NCI-H187 (cell line): ENCODE results near the gene SAP25.
"Not testable (repeated sequence)": the region's sequence is repeated elsewhere in the genome, so short reads cannot be mapped to it uniquely, and the experiment has no call there.

Experiments used
- DNase-seq, 2 experiments: peaks; one replicate each; lab custom pipeline; 2025; lab: John Stamatoyannopoulos, UW

SAP25 gene

DNA sequence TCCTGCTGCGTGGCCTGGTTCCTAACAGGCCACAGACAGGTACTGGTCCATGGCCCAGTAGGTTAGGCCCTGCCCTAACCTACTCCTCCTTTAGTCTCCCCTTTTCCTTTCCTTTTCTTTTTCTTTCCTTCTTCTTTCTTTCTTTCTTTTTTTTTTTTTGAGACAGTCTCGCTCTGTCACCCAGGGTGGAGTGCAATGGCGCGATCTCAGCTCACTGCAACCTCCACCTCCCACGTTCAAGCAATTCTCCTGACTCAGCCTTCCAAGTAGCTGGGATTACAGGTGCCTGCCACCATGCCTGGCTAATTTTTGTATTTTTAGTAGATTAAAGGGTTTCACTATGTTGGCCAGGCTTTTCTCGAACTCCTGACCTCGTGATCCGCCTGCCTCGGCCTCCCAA lies 37.7 kb downstream of the SAP25 start:
- not testable (repeated sequence) for DNase-seq

DNA sequence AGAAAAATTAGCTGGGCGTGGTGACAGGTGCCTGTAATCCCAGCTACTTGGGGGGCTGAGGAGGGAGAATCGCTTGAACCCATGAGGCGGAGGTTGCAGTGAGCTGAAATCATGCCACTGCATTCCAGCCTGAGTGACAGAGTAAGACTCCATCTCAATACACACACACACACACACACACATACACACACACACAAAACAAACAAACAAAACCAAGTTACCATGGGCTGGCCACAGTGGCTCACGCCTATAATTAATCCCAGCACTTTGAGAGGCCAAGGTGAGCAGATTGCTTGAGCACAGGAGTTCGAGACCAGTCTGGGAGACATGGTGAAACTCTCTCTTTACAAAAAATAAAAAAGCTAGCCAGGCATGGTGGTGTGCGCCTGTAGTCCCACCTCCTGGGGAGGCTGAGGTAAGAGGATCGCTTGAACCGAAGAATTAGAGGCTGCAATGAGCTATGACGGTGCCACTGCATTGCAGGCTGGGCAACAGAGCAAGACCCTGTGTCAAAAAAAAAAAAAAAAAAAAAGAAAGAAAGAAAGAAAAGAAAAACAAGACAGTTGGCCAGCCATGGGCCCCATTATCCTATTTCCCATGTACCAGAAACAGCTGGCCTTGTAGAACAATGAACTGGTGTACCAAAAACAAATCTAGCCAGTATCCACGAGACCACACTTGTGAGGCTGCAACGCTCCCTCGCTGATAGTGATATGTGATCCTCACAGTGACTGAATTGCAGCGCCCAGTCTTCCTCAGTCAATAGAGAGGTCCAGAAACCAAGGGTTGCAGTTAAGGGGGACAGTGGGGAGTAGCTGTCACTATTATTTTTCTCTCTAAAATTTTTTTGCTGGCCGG lies 41.3 kb downstream of the SAP25 start:
- DNase-seq = no peak

DNA sequence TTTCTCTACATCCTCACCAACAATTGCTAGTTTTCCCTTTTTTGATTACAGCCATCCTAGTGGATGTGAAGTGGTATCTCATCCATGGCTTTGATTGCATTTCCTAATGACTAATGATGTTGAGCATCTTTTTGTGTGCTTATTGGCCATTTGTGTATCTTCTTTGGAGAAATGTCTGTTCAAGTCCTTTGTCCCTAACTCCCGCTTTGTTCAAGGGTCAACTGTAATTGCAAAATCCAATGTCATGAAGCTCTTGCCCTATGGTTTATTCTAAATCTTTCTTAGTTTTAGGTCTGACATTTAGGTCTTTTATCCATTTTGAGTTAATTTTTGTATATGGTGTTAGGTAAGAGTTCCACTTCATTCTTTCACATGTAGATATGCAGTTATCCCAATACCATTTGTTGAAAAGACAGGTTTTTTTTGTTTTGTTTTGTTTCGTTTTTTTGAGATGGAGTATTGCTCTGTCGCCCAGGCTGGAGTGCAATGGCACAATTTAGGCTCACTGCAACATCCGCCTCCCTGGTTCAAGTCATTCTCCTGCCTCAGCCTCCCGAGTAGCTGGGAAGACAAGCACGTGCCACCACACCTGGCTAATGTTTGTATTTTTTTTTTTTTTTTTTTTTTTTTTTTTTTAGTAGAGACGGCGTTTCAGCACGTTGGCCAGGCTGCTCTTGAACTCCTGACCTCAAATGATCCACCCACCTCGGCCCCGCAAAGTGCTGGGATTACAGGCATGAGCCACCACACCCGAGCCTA lies 45.4 kb downstream of the SAP25 start:
- DNase-seq = not testable (repeated sequence)

DNA sequence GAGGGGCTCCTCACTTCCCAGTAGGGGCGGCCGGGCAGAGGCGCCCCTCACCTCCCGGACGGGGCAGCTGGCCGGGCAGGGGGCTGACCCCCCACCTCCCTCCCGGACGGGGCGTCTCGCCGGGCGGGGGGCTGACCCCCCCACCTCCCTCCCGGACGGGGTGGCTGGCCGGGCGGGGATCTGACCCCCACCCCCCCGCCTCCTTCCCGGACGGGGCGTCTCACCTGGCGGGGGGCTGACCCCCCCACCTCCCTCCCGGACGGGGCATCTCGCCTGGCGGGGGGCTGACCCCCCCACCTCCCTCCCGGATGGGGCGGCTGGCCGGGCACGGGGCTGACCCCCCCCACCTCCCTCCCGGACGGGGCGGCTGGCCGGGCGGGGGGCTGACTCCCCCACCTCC lies 50.5 kb downstream of the SAP25 start:
- DNase-seq = not testable (repeated sequence)
